T follicular helper cell (primary cell): Measurements from ENCODE around the gene BRAF.
"Not testable (repeated sequence)": the region's sequence is repeated elsewhere in the genome, so short reads cannot be mapped to it uniquely, and the experiment has no call there.

ENCODE experiments used
- DNase-seq: peaks from one replicate; pipeline ENCODE4 v3.0.0-alpha.2; 2020; ENCODE audit warnings: low read depth

The BRAF gene

DNA sequence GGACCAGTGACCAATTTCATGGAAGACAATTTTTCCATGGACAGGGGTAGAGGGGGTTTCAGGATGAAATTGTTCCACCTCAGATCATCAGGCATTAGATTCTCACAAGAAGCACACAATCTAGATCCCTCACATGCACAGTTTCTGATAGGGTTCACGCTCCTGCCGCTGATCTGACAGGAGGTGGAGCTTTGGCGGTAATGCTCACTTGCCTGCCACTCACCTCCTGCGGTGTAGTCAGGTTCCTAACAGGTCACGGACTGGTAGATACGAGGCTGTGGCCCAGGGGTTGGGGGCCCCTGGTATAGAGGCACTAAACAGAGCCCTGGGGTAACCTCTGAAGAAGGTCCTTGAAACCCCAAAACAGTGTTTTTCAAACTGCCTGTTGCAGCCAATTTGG is 6.5 kb downstream of the BRAF start:
- DNase-seq = no peak

GRCh38 chr7:140917258-140917657 is 7.5 kb downstream of the BRAF start:
- no peak for DNase-seq

GRCh38 chr7:140915935-140916555 is 8.7 kb downstream of the BRAF start:
- no peak for DNase-seq

- no peak for DNase-seq
Measured at GRCh38 chr7:140914083-140914482, 10.6 kb downstream of the BRAF start.

DNA sequence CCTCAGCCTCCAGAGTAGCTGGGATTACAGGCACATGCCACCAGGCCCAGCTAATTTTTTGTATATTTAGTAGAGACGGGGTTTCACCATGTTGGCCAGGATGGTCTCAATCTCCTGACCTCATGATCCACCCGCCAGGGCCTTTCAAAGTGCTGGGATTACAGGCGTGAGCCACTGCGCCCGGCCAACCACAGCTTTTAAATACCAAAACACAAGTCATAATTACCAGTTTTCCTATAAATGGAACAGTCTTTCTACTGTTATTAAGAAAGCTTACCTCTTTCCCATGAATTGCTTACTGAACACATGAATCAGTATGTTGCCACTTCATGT is 11.2 kb downstream of the BRAF start:
- DNase-seq = not testable (repeated sequence)

DNA sequence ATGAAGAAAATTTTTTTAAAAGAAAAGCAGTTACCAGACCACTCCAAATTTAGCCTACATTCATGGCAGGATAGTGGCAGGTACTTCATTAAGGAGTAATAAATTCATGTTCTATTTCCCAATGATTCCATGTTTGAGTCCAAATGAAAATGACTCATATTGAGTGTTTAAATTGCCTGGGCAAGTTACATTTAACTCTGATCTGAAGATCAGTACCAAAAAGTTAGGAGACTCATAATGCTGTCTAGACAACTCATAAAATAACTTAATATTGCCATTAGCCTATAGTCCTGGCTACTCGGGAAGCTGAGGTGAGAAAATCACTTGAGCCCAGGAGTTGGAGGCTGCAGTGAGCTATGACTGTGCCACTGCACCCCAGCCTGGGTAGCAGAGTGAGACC is 13.0 kb downstream of the BRAF start:
- no peak for DNase-seq

DNA sequence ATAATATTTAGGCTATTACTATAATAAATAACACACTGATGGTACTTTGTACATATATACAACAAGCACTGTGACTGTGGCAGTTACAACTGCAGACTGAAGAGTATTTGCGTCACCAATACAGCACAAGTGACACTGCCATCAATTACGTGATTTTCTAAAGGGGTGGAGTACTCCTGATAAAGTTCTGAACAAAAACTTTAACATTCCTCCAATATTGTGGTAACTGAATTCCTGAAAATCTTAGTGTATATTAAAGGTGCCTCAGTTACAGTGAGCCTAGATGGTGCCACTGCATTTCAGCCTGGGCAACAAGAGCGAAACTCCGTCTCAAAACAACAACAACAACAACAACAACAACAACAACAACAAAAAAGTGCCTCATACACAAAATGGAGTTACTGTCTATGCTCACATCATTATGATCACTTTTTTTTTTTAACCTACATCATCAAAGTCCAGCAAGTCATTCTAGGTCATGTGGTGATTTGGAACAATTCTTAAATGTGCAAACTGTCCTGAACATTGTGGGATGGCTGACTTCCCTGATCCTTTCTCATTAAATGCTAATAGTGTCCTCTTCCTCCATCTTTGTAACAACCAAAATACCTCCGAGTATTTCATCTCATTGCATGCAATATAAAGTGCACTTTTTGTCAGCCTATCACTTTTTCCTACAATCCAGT is 15.1 kb downstream of the BRAF start:
- DNase-seq = no peak

DNA sequence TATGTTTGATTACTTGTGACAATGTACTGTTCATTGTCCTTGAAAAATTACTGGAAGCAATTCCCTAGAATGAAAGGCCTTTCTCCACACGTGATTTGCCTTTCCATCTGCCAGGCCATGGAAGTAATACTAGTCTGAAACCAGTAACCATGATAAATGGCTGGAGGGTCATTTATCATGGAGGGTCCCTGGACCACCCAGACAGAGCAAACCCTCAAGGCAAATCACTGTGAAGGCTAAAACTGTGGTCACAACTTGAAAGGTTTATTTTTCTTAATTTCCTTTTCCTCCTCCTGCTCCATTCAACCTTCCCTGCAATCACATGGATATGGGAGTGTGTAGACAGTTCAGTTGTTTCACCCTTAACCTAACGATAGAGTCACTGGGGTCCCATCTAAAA is 16.4 kb downstream of the BRAF start:
- DNase-seq = no peak

DNA sequence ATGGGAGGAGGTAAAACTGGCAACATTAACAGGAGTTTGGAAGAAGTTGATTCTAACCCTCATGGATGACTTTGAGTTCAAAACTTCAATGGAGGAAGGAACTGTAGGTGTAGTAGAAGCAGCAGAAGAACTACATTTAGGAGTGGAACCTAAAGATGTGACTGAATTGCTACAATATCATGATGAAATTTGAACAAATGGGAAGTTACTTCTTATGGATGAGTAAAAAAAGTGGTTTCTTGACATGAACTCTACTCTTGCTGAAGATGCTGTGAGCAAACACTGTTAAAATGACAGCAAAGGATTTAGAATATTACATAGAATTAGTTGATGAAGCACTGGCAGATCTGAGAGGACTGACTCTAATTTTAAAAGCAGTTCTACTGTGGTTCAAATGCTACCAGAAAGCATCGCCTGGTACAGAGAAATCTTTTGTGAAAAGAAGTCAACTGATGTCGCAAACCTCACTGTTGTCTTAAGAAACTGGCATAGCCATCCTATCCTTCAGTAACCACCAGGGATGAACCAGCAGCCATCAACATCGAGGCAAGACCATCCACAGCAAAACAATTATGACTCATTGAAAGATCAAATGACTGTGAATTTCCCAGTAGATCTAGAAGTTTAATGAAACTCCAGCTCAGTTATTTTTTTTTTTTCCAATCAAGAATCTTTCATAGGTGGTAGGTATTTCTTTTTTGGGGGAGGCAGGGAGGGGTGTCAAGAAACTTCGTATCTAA is 20.8 kb downstream of the BRAF start:
- DNase-seq = no peak

GRCh38 chr7:140902303-140902953 is 22.3 kb downstream of the BRAF start:
- no peak for DNase-seq

DNA sequence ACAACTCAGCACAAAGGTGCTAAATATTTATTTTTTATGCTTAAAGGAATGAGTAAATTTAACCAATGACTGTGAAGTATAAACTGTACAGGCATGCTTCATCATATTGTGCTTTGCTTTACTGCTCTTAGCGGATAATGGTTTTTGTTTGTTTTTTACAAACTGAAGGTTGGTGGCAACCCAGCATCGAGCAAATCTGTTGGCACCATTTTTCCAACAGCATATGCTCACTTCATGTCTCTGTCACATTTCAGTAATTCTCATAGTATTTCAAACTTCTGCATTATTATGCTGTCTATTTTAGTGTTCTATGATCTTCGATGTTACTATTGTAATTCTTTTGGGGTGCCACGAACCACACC is 22.8 kb downstream of the BRAF start:
- no peak for DNase-seq

GRCh38 chr7:140899883-140900282 is 24.8 kb downstream of the BRAF start:
- DNase-seq = no peak

- DNase-seq = no peak
Measured at GRCh38 chr7:140898786-140899536, 25.8 kb downstream of the BRAF start.

- DNase-seq = no peak
Measured at GRCh38 chr7:140896996-140897395, 27.7 kb downstream of the BRAF start.

GRCh38 chr7:140889645-140890044 is 35.1 kb downstream of the BRAF start:
- no peak for DNase-seq

GRCh38 chr7:140889150-140889549 is 35.6 kb downstream of the BRAF start:
- DNase-seq = no peak

- no peak for DNase-seq
Measured at GRCh38 chr7:140888087-140888486, 36.6 kb downstream of the BRAF start.

GRCh38 chr7:140885735-140886334 is 38.9 kb downstream of the BRAF start:
- DNase-seq = no peak

- DNase-seq = no peak
Measured at GRCh38 chr7:140883378-140883777, 41.4 kb downstream of the BRAF start.

DNA sequence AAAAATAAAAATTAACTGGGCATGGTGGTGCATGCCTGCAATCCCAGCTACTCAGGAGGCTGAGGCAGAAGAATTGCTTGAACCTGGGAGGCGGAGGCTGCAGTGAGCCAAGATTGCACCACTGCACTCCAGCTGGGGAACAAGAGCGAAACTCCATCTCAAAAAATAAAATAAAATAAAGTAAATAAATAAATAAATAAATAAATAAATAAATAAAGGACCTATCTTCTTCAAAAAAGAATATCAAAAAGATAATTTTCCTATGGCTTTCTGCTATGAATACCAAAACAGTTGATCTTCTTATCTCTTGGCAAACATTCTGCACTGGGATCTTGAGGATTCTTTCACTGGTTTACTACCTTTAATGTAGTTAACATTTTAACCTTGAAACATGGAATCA is 41.9 kb downstream of the BRAF start:
- DNase-seq = not testable (repeated sequence)

GRCh38 chr7:140881507-140882228 is 43.1 kb downstream of the BRAF start:
- no peak for DNase-seq
